Sigmoid colon (tissue), 7 donors: Measurements from ENCODE around the gene SMTNL1. TPM values are rescaled to one million over a fixed set of nuclear protein-coding genes. Genes with fewer than 3 reads are reported as not detected.

Source experiments
- DNase-seq: peaks from one replicate; pipeline ENCODE4 v3.0.0-alpha.2; 2019
- H3K27ac ChIP-seq, 4 donors: fragments of 200-600 bp; sonication (generic); one replicate each; pipeline ENCODE4 v1.5.1; 2016 to 2019; ENCODE audit warnings: mild to moderate bottlenecking in 1 of 4
- H3K27me3 ChIP-seq, 3 donors: fragments of 200-600 bp; sonication (generic); one replicate each; pipeline ENCODE4 v1.5.1; 2019; ENCODE audit warnings: mild to moderate bottlenecking in 1 of 3
- H3K36me3 ChIP-seq, 4 donors: fragments of 200-600 bp; sonication (generic); one replicate each; pipeline ENCODE4 v1.5.1; 2016 to 2019
- H3K4me1 ChIP-seq, 4 donors: fragments of 200-600 bp; sonication (generic); one replicate each; pipeline ENCODE4 v1.5.1; 2017 to 2019
- H3K4me3 ChIP-seq, 4 donors: fragments of 200-600 bp; sonication (generic); one replicate each; pipeline ENCODE4 v1.5.1; 2017 to 2019; ENCODE audit warnings: mild to moderate bottlenecking in 2 of 4, moderate library complexity in 1 of 4
- H3K9me3 ChIP-seq, 4 donors: fragments of 200-600 bp in 3 of 4; sonication (generic) in 3 of 4; one replicate each; pipeline versions ENCODE4 v1.5.1 to v1.6.1; 2013 to 2019
- CTCF ChIP-seq, 4 experiments: fragments of 450-650 bp in 3 of 4; fragments of 200-600 bp in 1 of 4; IDR thresholded peaks; one replicate each; pipeline ENCODE4 v1.5.1; 2016 to 2019; ENCODE audit warnings: antibody characterized with exemption in 4 of 4, mild to moderate bottlenecking in 3 of 4, moderate library complexity in 2 of 4
- EP300 ChIP-seq, 4 donors: sonication (generic); formaldehyde crosslinking; IDR thresholded peaks; one replicate each; pipeline ENCODE4 v1.6.1; 2017; ENCODE audit warnings: antibody characterized with exemption in 4 of 4
- POLR2A ChIP-seq, 2 donors: fragments of 450-650 bp; IDR thresholded peaks; one replicate each; pipeline ENCODE4 v1.6.1; 2016; ENCODE audit warnings: antibody characterized with exemption in 2 of 2, mild to moderate bottlenecking in 2 of 2, moderate library complexity in 2 of 2
- POLR2AphosphoS5 ChIP-seq, 4 donors: sonication (generic); formaldehyde crosslinking; IDR thresholded peaks; one replicate each; pipeline ENCODE4 v1.6.1; 2017; ENCODE audit warnings: antibody characterized with exemption in 4 of 4
- WGBS, 2 donors: extraction: QIAGEN DNeasy Blood & Tissue Kit; methylation state at CpG; one replicate each; pipeline ENCODE4 v1.1.7; 2013; 5-methylcytosine and 5-hydroxymethylcytosine counted together
- intact Hi-C: fragments of 100-400 bp; cut with DNase I; formaldehyde crosslinking; loops from one replicate; pipeline ENCODE4 v1.15.1; 2023
- polyA plus RNA-seq, 3 donors: library from polyadenylated mRNA; stranded (reverse); fragments of 200-250 nt; gene quantifications; one replicate each; pipeline ENCODE4 v1.2.3, GENCODE V29; 2013
- small RNA-seq, 3 donors: library from RNA; depleted of rRNA; stranded (forward); fragments of <200 nt; gene quantifications; one replicate each; pipeline ENCODE3, GENCODE V24; 2016
- total RNA-seq, 4 donors: library from RNA; depleted of rRNA; stranded (reverse); fragments of >200 nt; gene quantifications; one replicate each; pipeline ENCODE4 v1.1.0, GENCODE V29; 2016
- donor health status: healthy with polysubstance abuse.
- donor health status: Bipolar disorder and iron deficiency.
- donor health status: healthy.

SMTNL1 gene
- total and polyA plus RNA-seq, 7 donors, result not detected

DNA sequence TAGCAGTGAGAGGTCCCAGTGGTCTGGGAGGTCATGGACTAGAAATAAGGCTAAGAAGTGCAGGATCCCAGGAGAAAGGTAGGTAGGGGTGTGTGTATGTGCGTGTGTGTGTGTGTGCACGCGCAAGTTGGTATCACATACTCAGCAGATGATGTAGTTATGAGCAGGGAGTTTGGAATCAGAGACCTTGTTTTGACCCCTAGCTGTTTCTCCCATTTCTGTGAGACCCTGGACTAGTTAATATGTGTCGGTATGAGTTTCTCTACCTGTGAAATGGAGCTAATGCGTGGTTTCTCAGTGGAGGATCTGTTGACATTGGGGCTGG, 61.4 kb downstream of the SMTNL1 start:
- Histone ChIP-seq H3K4me1 (peaks cover 0 to 22% (median 13%) of the 10 kb centered on the region in 4 donors), H3K27ac (peak overlapping the region; percentile 79 to 93 (median 89)), H3K4me3 (peak overlapping the region; percentile 48 to 76 (median 64)), H3K36me3 (peaks cover 0 to 28% (median 2%) of the 10 kb centered on the region in 4 donors), H3K27me3 (no peaks in the 10 kb centered on the region), H3K9me3 (no peaks in the 10 kb centered on the region)
- 68 to 82% methylated on average over 5 of the region's 5 CpGs for WGBS, 2 donors
- intact Hi-C loops, result loop anchor here (2.0 kb wide), 2 partner anchors 40 to 68 kb away; partner anchors contain the start of gene TIMM10
- TF ChIP-seq EP300 (IDR thresholded peaks at IDR 0.05) (no peak), CTCF (IDR thresholded peaks at IDR 0.05) (no peak), POLR2AphosphoS5 (IDR thresholded peaks at IDR 0.05) (peak in 1 of 4 donors; percentile 12), POLR2A (IDR thresholded peaks at IDR 0.05) (no peak)
- no peak for DNase-seq

- peak overlapping the region in 3 of 4 donors; percentile 48 to 69 (median 60) for H3K4me3 ChIP-seq
- H3K4me1 ChIP-seq, result peaks cover 0 to 22% (median 13%) of the 10 kb centered on the region in 4 donors
- H3K9me3 ChIP-seq, result no peaks in the 10 kb centered on the region
- peaks cover 0 to 33% (median 2%) of the 10 kb centered on the region in 4 donors for H3K36me3 ChIP-seq
- no peak for DNase-seq
- no peaks in the 10 kb centered on the region for H3K27me3 ChIP-seq
- intact Hi-C loops, result loop anchor here (2.0 kb wide), 2 partner anchors 39 to 69 kb away; partner anchors contain the start of gene TIMM10
- peak overlapping the region; percentile 79 to 93 (median 89) for H3K27ac ChIP-seq
- TF ChIP-seq POLR2A (IDR thresholded peaks at IDR 0.05) (no peak), EP300 (IDR thresholded peaks at IDR 0.05) (no peak)
- 53 to 57% methylated on average over 2 of the region's 2 CpGs for WGBS, 2 donors
Measured at GRCh38 chr11:57599381-57599780, 62.0 kb downstream of the SMTNL1 start.

Small RNA genes lying within 50 kb of the gene (small RNA-seq; reads per million reads assigned to genes)
- gene RN7SL605P, result 0 reads per million in 3 donors

Other genes with a start within 250 kb of the SMTNL1 start
- 10 to 100 TPM; 26.4 to 51.2 (median 37.8) TPM for gene TNKS1BP1, start 212.6 kb upstream of the SMTNL1 start, total RNA-seq
- gene TNKS1BP1, start 212.6 kb upstream of the SMTNL1 start, polyA plus RNA-seq, result 100 to 1,000 TPM in 1 of 3 donors, 10 to 100 TPM in 2; 43.8 to 133 (median 68.4) TPM
- 10 to 100 TPM; 51.4 to 61.1 (median 56.5) TPM for gene SSRP1, start 201.7 kb upstream of the SMTNL1 start, total RNA-seq
- gene SSRP1, start 201.7 kb upstream of the SMTNL1 start, polyA plus RNA-seq, result 10 to 100 TPM; 30.5 to 91.3 (median 39.6) TPM
- gene P2RX3, start 199.2 kb upstream of the SMTNL1 start, total RNA-seq, result under 1 TPM in 1 of 4 donors, not detected in 3; 0.36 TPM
- gene P2RX3, start 199.2 kb upstream of the SMTNL1 start, polyA plus RNA-seq, result under 1 TPM in 1 of 3 donors, not detected in 2; 0.07 TPM
- not detected for gene PRG3, start 156.4 kb upstream of the SMTNL1 start, total RNA-seq
- gene PRG3, start 156.4 kb upstream of the SMTNL1 start, polyA plus RNA-seq, result not detected
- not detected for gene PRG2, start 146.9 kb upstream of the SMTNL1 start, total RNA-seq
- gene PRG2, start 146.9 kb upstream of the SMTNL1 start, polyA plus RNA-seq, result not detected
- gene SLC43A3, start 110.5 kb upstream of the SMTNL1 start, total RNA-seq, result 10 to 100 TPM; 25.2 to 43.9 (median 31.9) TPM
- gene SLC43A3, start 110.5 kb upstream of the SMTNL1 start, polyA plus RNA-seq, result 10 to 100 TPM; 11.3 to 16.9 (median 12.6) TPM
- gene RTN4RL2, start 77.1 kb upstream of the SMTNL1 start, total RNA-seq, result under 1 TPM in 2 of 4 donors, not detected in 2; 0.41 to 0.66 TPM
- gene RTN4RL2, start 77.1 kb upstream of the SMTNL1 start, polyA plus RNA-seq, result under 1 TPM in 2 of 3 donors, not detected in 1; 0.60 to 0.63 TPM
- gene SLC43A1, start 21.9 kb upstream of the SMTNL1 start, total RNA-seq, result 10 to 100 TPM; 19.1 to 32.4 (median 27.4) TPM
- 10 to 100 TPM in 1 of 3 donors, 1 to 10 TPM in 1, under 1 TPM in 1; 0.92 to 14.3 (median 5.4) TPM for gene SLC43A1, start 21.9 kb upstream of the SMTNL1 start, polyA plus RNA-seq
- gene TIMM10, start 6.8 kb upstream of the SMTNL1 start, total RNA-seq, result 10 to 100 TPM; 22.4 to 59.7 (median 33.0) TPM
- 10 to 100 TPM; 48.0 to 62.9 (median 52.7) TPM for gene TIMM10, start 6.8 kb upstream of the SMTNL1 start, polyA plus RNA-seq
- gene UBE2L6, start 30.1 kb downstream of the SMTNL1 start, total RNA-seq, result 10 to 100 TPM; 26.5 to 37.8 (median 32.5) TPM
- 100 to 1,000 TPM in 1 of 3 donors, 10 to 100 TPM in 2; 42.6 to 106 (median 62.9) TPM for gene UBE2L6, start 30.1 kb downstream of the SMTNL1 start, polyA plus RNA-seq
- 100 to 1,000 TPM; 214 to 397 (median 295) TPM for gene SERPING1, start 60.1 kb downstream of the SMTNL1 start, total RNA-seq
- 100 to 1,000 TPM in 1 of 3 donors, 10 to 100 TPM in 2; 24.5 to 147 (median 49.9) TPM for gene SERPING1, start 60.1 kb downstream of the SMTNL1 start, polyA plus RNA-seq
- 1 to 10 TPM; 1.5 to 4.4 (median 2.8) TPM for gene YPEL4, start 112.3 kb downstream of the SMTNL1 start, total RNA-seq
- gene YPEL4, start 112.3 kb downstream of the SMTNL1 start, polyA plus RNA-seq, result 1 to 10 TPM; 1.2 to 3.0 (median 1.4) TPM
- gene CLP1, start 120.2 kb downstream of the SMTNL1 start, total RNA-seq, result 10 to 100 TPM in 3 of 4 donors, 1 to 10 TPM in 1; 3.9 to 23.2 (median 13.7) TPM
- 10 to 100 TPM; 12.4 to 16.0 (median 13.2) TPM for gene CLP1, start 120.2 kb downstream of the SMTNL1 start, polyA plus RNA-seq
- 10 to 100 TPM; 25.3 to 34.3 (median 28.1) TPM for gene ZDHHC5, start 130.5 kb downstream of the SMTNL1 start, total RNA-seq
- gene ZDHHC5, start 130.5 kb downstream of the SMTNL1 start, polyA plus RNA-seq, result 10 to 100 TPM; 13.6 to 42.5 (median 13.8) TPM
- 10 to 100 TPM in 3 of 4 donors, 1 to 10 TPM in 1; 8.3 to 14.9 (median 12.8) TPM for gene MED19, start 174.6 kb downstream of the SMTNL1 start, total RNA-seq
- 10 to 100 TPM; 14.4 to 18.5 (median 16.3) TPM for gene MED19, start 174.6 kb downstream of the SMTNL1 start, polyA plus RNA-seq
- gene TMX2, start 175.0 kb downstream of the SMTNL1 start, total RNA-seq, result 10 to 100 TPM; 29.1 to 47.8 (median 40.7) TPM
- 100 to 1,000 TPM in 1 of 3 donors, 10 to 100 TPM in 2; 25.2 to 136 (median 26.8) TPM for gene TMX2, start 175.0 kb downstream of the SMTNL1 start, polyA plus RNA-seq
- gene SELENOH, start 203.9 kb downstream of the SMTNL1 start, total RNA-seq, result 100 to 1,000 TPM; 130 to 188 (median 132) TPM
- gene SELENOH, start 203.9 kb downstream of the SMTNL1 start, polyA plus RNA-seq, result 100 to 1,000 TPM; 149 to 180 (median 156) TPM
- gene BTBD18, start 214.2 kb downstream of the SMTNL1 start, total RNA-seq, result not detected
- gene BTBD18, start 214.2 kb downstream of the SMTNL1 start, polyA plus RNA-seq, result under 1 TPM in 1 of 3 donors, not detected in 2; 0.03 TPM
- 100 to 1,000 TPM in 1 of 4 donors, 10 to 100 TPM in 3; 66.0 to 102 (median 86.9) TPM for gene CTNND1, start 224.2 kb downstream of the SMTNL1 start, total RNA-seq
- gene CTNND1, start 224.2 kb downstream of the SMTNL1 start, polyA plus RNA-seq, result 100 to 1,000 TPM in 1 of 3 donors, 10 to 100 TPM in 2; 84.7 to 132 (median 99.9) TPM